Dermis microvascular lymphatic vessel endothelial cell (primary cell): ENCODE measurements around the gene COA1. TPM values are rescaled to one million over a fixed set of nuclear protein-coding genes. Genes with fewer than 3 reads are reported as not detected.
"Not testable (repeated sequence)": the region's sequence is repeated elsewhere in the genome, so short reads cannot be mapped to it uniquely, and the experiment has no call there.

Experiments
- DNase-seq, 2 donors: peaks; one replicate each; pipeline versions ENCODE4 v3.0.0 to v3.0.0-alpha.2; 2010; ENCODE audit warnings: low read depth in 2 of 2
- total RNA-seq: library from RNA; depleted of rRNA; stranded (reverse); fragments of >200 nt; gene quantifications from 2 replicates; pipeline ENCODE4 v1.2.1, GENCODE V29; 2014

Gene COA1
- total RNA-seq, 1 donor from 2014 or later = 30.2 TPM

DNA sequence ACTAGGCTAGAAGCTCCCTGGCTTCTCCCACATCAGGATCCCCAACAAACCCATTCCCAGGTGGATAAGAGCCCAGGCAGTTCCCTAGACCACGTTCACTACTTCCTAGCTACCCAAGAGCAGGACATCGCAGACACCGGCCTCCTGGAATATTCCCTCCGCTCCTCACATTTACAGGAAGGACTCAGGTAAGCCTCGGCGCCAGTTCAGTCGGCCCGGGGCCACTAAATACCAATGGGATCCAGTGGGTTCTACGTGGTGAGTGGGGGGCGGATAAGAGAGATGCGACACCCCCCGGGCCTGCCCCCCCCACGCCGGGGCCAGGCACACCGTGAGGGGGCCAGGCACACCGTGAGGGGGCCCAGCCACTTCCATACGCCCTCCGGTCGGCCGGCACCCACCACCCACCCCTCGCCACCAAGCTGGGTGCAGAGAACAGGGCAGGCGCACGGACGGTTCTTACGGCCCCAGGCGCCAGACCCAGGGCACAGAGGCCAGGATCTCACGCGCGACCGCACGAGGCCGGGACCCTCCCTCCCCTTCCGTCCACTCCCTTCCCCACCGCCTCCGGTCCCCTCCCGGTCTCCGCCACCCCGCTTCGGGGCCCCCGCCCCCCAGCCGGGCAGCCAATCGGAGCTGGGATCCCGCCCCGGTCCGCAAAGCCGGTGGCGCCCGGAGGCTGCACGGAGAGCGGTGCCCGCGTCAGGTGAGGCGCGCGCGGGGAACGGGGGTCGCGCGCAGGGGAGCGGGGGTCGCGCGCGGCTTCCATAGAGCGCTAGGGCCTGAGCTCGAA lies 28.9 kb upstream of the COA1 start, which contains the start of gene BLVRA:
Gene BLVRA, plus strand, starts transcription at position 652 of the 793 bp plus-strand sequence. CDS start 12,479 bp downstream, outside the sequence.
- DNase-seq = peak in 1 of 2 donors; percentile 65

DNA sequence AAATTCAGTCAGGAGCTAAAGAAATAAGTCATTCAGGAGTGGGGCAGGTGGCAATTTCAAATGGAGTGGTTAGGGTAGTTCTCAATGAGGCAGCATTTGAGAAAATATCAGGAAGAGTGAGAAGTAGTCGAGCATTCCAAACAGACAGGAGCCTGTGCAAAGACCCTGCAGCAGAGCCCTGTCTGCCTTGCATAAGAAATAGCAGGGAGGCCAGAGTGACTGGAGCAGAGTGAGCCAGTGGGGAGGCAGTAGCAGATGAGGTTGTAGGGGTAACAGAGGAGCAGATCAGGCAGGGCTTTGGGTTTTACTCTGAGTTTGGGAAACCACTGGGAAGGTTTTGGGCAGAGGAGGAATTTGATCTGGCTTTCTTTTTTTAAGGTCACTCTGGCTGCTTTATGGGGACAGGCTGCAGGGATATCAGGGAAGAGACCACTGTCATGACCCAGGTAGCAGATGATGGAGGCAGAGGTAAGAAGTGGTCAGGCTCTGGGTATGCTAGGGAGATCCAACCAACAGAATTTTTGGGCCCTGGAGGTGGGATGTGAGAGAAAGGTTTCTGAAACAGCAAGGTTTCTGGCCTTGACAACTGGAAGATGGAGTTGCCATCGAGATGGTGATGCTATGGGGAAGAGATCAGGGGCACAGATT lies 27.9 kb upstream of the COA1 start:
- DNase-seq = no peak

DNA sequence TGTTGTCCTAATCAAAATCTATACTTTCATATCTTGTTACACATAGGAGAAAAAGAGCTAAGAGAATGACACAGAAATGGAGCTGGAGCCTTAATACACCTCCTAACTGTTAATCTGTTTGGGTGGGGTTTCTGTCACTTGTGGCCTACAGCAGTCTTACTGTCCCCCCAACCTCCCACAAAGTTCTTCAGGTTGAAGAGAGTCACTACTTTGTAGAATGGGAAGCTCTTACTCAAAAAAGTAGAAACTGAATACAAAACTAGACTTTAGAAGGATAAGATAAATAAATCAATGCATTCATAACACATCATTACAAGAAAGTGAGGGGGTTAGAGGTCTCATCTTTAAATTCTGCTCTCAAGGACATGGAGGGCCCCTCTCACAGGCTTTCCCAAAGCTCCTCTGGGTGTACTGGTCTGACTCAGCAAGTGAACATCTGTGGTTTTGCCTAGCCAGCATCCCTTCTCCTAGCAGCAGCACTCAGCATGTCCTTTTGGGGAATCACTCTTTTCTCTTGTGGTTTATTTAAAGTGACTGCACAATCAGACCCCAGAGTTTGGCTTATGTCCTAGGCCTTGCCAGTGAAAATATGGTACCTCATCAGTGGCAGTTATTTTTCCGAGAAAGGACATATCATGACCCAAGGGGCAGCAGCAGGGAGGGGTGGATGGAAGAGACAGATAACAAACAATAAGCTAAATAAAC lies 27.2 kb upstream of the COA1 start:
- DNase-seq = no peak

DNA sequence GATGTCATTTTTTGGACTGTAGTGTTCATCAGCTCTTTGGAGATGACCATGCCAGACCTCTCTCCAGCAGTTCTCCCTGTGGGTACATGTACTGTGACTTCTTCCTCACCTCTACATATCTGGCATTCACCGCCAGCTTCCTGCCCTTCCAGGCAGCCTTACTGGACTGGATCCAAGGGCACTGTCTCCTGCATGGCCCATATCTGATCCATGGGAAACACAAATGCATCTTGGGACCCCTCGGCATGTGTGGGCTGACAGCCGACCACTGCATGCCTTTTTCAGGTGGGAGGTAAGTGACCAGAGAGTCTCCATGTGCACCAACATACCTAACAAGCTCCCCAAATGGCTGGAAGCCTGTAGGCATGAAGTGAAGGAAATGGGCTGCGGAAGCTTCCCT lies 25.3 kb upstream of the COA1 start:
- DNase-seq = no peak

DNA sequence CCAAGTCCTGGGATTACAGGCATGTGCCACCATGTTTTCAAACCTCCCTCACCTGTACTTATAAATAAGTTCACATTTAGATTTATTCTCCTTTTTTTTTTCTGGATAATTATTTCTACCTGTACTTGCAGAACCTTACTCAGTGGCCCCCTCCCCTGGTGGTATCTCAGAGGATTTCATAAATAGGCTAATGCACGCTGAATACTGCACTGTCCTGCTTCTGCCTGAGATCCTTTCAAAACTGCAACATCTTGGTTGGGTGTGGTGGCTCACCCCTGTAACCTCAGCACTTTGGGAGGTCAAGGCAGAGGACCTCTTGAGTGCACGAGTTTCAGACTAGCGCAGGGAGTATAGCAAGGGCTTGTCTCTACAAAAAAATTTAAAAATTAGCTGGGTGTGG lies 24.5 kb upstream of the COA1 start:
- no peak for DNase-seq

DNA sequence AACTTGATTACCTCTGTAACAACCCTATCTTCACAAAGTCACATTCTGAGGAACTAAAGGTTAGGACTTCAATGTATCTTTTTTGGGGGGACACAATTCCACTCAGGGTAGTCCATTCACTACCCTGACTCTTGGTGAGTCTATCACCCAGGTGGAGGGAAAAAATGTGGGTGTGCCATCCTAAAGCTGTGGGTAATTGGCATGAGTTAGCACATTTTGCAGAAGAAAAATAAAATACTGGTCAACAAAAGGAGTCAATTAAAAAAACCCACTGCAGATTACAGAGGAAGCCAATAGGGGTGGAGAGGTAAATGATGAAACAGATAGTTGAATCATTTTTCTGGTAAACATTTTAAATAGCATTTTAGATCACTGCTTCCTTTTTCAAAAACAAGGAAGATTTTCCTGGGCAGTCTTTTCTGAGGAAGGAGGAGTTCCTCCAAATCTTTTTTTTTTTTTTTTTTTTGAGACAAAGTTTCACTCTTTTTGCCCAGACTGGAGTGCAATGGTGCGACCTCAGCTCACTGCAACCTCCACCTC lies 24.0 kb upstream of the COA1 start:
- DNase-seq = no peak

DNA sequence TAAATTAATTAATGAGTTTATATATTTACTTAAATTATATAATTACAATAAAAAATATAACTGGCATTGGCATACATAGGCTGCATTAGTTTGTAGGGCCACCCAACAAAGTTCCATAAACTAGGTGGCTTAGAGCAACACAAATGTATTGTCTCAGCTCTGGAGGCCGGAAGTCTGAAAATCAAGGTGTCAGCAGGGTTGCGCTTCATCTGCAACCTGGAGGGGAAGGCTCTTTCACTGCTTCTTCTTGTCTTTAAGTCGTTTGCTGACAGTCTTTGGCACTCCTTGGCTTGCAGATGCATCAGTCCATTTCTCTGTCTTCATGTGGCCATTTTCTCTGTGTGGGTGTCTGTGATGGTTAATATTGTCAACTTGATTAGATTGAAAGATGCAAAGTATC lies 23.1 kb upstream of the COA1 start:
- DNase-seq = no peak

DNA sequence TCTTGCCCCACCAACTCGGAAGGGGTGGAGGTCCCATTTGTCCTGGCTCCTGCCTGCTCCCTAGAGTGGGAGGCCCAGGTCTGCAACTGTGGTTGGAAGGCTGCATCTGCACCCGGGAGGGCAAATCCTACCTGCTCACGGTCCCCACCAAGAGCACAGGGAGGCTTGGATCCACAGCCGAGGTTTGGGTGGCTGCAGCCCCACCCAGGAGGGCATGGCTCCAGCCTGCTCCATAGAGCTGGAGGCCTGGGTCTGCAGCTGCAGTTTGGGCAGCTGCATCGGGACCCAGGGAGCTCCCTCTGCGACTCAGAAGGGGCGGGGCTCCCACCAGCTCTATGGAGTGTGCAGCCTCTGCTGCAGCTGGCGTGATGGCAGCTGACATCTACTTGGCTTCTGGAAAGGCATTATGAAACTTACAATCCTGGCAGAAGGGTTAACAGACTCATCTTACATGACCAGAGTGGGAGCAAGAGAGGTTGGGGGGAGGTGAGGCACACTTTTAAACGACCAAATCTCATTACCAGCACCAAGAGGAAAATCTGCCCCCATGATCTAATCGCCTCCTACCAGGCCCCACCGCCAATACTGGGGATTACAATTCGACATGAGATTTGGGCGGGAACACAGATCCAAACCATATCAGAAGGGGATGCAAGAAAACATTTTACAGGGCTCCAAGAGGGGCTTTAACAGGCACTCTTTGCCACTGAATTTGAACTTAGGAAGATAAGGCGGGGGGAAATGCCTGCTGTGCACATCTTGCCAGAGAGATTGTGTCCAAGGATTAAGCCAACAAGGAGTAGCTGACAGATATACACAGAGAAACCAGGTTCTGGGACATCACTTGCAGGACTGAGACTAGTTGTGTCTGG lies 20.9 kb upstream of the COA1 start:
- no peak for DNase-seq

DNA sequence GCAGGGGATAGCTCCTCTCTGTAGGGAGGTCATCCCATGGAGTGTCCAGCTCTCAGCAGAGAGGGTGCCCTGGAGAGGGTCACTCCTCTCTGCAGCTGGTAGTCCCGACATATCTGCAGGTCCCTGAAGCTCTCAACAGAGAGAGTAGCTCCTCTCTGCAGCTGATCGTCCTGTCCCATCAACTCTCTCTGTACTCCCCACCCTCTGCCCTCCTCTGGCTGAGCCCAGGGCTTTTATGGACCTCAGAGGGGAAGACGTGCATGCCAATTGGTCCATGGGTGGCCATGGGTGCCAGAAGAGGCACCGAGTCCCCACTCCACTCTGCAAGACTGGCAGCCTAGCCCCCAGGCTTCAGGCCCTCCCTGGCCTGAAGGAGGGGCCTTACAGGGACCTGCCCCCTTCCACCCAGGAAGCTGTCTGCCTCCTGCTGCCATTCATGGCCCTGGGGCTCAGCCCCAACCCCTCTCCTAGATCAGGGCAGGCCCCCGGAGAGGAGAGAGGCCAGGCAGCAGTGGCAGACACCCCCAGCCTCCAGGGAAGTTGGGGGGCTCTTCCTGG lies 20.1 kb upstream of the COA1 start:
- no peak for DNase-seq

DNA sequence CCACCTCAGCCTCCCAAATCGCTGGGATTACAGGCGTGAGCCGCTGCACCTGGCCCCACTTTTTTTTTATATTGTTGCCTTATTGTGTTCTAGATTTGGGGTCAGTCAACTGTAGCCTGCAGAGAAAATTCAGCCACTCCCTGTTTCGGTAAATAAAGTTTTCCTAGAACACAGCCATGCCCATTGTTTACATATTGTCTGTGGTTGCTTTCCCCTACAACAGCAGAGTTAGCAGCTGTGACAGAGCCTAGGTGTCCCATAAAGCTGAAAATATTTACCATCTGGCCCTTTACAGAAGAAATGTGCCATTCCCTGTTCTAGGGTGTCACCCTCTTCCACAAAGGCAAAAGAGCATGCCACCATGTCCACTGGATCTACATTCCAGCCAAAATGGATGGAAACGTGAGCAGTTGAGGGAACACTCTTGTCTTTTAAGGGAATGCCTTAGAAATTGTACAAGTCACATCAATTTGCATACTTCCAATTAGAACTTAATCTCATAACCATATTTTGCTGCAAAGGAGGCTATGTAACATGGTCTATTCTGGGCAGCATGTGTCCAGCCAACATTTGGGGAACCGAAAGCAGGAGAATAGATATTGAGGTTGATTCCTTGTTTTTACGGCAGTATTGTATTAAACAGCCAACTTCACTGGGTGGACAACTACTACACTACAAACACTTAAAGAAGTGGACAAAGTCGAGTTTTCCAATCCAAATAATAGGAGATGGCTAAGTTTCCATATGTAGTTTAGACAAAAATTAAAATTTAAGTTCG lies 18.2 kb upstream of the COA1 start:
- no peak for DNase-seq

DNA sequence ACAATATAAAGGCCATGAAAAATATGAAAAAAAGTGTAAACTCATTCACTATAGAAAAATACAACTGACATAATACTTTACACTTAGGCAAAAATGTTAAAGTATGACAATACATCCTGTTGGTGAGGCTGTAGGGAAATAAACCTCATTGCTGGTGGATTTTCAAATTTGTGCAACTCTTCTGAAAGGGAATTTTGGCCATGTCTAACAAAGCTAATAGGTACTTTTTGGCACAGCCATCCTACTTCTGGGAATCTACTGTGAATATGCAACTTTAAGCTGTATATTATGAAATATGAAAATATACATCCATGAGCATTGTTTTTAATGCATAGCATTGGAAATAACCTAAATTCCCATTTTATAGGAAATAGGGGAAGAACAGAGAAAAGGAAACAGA lies 13.4 kb upstream of the COA1 start:
- DNase-seq = no peak

DNA sequence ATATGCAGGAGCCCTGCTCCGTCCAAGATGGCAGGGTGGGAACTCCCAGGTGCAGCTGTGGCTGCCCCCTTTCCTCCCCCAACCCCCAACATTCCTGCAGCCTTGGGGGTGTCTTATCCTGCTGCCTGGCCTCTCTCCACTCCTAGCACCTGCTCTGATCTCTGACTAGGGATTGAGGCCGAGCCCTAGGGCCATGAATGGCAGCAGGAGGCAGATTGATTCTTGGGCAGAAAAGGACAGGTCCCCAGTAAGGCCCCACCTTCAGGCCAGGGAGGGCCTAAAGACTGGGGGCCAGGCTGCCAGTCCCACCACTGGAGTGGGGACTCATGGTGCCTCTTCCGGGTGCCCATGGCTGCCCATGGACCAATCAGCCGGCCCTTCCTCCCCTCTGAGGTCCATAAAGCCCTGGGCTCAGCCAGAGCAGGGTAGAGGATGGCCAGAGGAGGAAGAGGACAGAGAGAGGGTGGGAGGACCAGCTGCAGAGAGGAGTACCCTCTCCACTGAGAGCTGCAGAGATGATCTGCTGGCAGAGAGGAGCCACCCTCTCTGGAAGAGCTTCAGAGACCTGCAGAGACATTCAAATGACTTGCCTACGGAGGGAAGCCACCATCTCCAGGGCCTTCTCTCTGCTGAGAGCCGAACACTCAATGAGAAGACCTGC lies 8.3 kb upstream of the COA1 start:
- DNase-seq = no peak

DNA sequence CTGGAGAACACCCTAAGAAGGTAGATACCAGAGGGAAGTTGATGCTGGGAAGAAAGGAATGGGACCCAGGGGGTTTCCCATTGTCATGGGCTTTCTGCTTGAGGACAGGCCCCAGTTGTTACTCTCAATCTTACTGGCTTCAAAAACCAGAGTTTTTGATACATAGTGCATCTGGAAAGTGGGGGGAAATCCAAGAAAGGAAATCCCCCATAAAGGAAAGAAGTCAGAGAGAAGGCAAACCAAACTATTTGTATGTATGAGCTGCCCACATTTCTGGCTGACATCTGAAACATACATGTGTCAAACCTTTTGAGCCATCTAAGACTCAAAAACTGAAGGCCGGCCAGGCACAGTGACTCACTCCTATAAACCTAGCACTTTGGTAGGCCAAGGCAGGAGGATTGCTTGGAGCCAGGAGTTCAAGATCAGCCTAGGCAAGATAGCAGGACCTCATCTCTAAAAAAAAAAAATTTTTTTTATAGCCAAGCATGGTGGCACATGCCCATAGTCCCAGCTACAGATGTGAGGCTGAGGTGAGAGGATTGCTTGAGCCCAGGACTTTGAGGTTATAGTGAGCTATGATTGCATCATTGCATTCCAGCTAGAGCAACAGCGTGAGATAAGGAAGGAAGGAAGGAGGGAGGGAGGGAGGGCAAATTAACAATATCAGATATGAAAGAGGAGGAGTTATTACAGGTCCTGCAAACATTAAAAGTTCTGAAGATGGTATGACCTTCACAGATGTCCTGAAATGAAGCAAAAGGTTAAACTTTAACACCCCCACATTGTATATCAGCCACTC lies 6.7 kb upstream of the COA1 start:
- peak in 1 of 2 donors; percentile 8 for DNase-seq

DNA sequence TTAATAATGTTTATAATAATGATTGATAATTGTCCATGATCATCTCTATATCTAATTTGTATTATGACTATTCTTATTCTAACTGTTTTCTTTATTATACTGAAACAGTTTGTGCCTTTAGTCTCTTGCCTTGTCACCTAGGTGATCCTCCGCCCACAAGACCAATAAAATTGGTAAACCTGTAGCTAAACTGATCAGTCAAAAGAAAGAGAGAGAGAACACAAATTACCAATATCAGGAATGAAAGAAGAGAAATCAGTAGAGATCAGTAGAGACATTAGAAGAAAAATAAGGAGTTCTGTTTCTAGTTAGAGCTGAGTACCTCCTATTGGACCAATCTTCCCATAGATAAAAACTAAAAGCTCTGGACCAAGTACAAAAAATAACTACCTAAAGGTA lies 6.1 kb upstream of the COA1 start:
- DNase-seq = no peak

DNA sequence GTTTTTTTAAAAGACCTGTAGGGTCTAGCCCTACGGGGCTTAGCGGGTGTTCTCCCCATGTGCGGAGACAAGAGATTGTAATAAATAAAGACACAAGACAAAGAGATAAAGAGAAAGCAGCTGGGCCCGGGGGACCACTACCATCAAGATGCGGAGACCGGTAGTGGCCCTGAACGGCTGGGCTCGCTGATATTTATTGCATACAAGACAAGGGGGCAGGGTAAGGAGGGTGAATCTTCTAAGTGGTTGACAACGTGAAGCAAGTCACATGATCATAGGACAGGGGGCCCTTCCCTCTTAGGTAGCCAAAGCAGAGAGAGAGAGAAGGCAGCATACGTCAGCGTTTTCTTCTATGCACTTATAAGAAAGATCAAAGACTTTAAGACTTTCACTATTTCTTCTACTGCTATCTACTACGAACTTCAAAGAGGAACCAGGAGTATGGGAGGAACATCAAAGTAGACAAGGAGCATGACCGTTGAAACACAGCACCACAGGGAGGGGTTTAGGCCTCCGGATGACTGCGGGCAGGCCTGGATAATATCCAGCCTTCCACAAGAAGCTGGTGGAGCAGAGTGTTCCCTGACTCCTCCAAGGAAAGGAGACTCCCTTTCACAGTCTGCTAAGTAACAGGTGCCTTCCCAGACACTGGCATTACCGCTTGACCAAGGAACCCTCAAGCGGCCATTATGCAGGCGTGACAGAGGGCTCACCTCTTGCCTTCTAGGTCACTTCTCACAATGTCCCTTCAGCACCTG lies 5.4 kb upstream of the COA1 start:
- not testable (repeated sequence) for DNase-seq

DNA sequence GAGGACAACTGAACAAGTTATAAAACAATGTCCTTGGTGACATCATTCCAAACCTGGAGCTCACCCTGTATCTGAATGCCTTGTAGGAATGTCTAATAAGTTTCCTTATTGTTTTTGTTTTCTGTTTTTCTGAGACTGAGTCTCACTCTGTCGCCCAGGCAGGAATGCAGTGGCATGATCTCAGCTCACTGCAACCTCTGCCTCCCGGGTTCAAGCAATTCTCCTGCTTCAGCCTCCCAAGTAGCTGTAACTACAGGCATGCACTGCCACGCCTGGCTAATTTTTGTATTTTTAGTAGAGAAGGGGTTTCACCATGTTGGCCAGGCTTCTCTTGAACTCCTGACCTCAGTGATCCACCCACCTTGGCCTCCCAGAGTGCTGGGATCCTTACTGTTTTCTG lies 2.2 kb upstream of the COA1 start:
- not testable (repeated sequence) for DNase-seq

DNA sequence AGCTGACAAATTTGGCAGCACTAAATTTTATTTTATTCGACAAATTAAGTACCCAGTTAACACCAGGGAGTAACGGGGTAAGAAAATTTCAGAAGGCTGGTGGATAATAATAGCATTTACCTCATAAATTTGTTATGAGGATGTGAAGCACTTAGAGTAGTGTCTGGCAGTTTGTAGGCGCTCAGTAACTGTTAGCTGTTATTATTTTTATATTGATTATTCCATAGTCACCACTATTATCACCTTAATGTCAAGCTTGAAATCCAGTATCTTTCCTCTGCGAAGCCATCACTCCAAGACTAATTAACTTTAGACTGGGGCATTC lies 563 bp upstream of the COA1 start:
- DNase-seq = no peak

DNA sequence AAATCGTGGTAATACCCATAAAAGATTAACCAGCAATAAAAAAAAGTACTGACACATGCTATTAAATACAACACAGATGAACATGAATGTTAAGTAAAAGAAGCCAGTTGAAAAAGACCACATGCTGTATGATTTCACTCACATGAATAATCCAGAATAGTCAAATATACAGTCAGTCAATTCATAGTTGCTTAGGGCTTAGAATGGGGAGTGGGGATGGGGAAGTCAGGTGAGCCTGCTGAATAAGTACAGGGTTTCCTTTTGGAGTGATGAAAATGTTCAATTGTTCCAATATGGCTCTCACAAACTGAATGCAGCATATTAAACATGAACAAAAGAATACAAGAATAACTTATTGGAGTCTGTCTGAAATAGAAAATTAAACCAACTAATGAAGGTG lies 1.8 kb downstream of the COA1 start:
- DNase-seq = no peak
